ENCODE measurements around the gene C11orf52.
A peak's percentile ranks its signal among the peaks of the same experiment; 100 is the strongest.
"Not testable (repeated sequence)": the region's sequence is repeated elsewhere in the genome, so short reads cannot be mapped to it uniquely, and the experiment has no call there.

The C11orf52 gene

GRCh38 chr11:111930472-111930871 is 11.8 kb downstream of the C11orf52 start:
- DNase-seq (ENCODE audit: low read depth), result no peak
- TF ChIP-seq CTCF (IDR thresholded peaks at IDR 0.05; ENCODE audit: control insufficient read depth, extremely low read depth, insufficient read depth), result no peak

DNA sequence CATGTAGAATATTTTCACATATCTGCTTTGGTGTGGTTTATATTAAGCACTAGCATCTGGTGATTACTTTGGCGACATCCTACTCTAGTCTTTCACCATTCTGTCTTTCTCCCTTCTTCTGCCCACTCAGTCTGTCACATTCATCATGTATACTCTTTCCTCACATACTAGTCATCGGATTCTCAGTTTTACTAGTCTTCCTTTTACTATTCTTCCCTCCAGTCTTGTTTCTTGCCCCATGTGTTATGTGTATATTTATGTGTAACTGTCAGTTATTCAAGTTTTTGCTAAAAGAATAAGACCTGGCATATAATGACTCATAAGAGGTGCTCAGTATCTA is 13.9 kb downstream of the C11orf52 start:
- DNase-seq (ENCODE audit: low read depth), result no peak
- no peak overlapping the region for H3K4me3 ChIP-seq (ENCODE audit: low read depth, low read length)
- TF ChIP-seq CTCF (IDR thresholded peaks at IDR 0.05; ENCODE audit: control insufficient read depth, extremely low read depth, insufficient read depth), result no peak

More at GRCh38 chr11:111930472-111930871, 11.8 kb downstream of the C11orf52 start:
- no peak overlapping the region for H3K4me3 ChIP-seq (ENCODE audit: low read depth, low read length)

DNA sequence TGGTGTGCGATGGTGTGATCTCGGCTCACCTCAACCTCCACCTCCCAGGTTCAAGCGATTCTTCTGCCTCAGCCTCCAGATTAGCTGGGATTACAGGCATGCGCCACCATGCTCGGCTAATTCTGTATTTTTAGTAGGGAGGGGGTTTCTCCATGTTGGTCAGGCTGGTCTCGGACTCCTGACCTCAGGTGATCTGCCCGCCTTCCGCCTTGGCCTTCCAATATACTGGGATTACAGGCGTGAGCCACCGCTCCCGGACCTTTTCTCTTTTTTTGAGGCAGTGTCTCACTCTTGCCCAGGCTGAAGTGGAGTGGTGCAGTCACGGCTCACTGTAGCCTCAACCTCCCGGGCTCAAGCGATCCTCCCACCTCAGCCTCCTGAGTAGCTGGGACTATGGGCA is 14.5 kb downstream of the C11orf52 start:
- DNase-seq (ENCODE audit: low read depth), result not testable (repeated sequence)

GRCh38 chr11:111933872-111934271 is 15.2 kb downstream of the C11orf52 start:
- no peak for DNase-seq (ENCODE audit: low read depth)
- no peak for TF ChIP-seq CTCF (IDR thresholded peaks at IDR 0.05; ENCODE audit: control insufficient read depth, extremely low read depth, insufficient read depth)
- no peak overlapping the region for H3K4me3 ChIP-seq (ENCODE audit: low read depth, low read length)

More for the DNA sequence above, 14.5 kb downstream of the C11orf52 start:
- H3K4me3 ChIP-seq (ENCODE audit: low read depth, low read length), result not testable (repeated sequence)

DNA sequence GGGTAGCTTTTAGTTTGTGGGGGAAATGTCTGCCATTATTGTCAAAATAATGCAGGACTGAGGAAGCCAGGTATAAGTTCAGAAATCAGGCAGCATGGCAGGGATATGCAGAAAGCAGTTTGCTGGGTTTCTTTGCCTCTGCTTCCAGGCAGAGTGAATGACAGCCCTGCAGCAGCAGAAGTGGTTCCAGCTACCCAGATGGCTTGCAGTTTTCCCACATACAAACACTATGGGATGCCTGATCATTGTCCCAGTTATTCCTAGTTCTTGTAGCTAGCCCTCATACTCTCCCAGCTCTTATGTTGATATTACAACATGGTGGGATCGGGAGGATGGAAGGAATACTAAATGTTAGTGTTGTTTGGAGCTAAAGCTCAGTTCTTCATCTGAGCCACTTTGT is 15.6 kb downstream of the C11orf52 start:
- DNase-seq (ENCODE audit: low read depth), result no peak
- H3K4me3 ChIP-seq (ENCODE audit: low read depth, low read length), result no peak overlapping the region
- TF ChIP-seq CTCF (IDR thresholded peaks at IDR 0.05; ENCODE audit: control insufficient read depth, extremely low read depth, insufficient read depth), result no peak

GRCh38 chr11:111935317-111936039 is 16.8 kb downstream of the C11orf52 start:
- no peak for DNase-seq (ENCODE audit: low read depth)
- TF ChIP-seq CTCF (IDR thresholded peaks at IDR 0.05; ENCODE audit: control insufficient read depth, extremely low read depth, insufficient read depth), result no peak
- no peak overlapping the region for H3K4me3 ChIP-seq (ENCODE audit: low read depth, low read length)

- TF ChIP-seq CTCF (IDR thresholded peaks at IDR 0.05; ENCODE audit: control insufficient read depth, extremely low read depth, insufficient read depth), result no peak
- DNase-seq (ENCODE audit: low read depth), result no peak
These were observed 17.4 kb downstream of the C11orf52 start for GRCh38 chr11:111936040-111936540.

More at GRCh38 chr11:111936040-111936540, 17.4 kb downstream of the C11orf52 start:
- peak overlapping the region; percentile 58 for H3K4me3 ChIP-seq (ENCODE audit: low read depth, low read length)
